HL-60/S4 treated with phorbol 12-myristate 13-acetate at 8.2 ng/mL for 4 days and 3 days (cell line): ENCODE results near the gene WASL.
"Not testable (repeated sequence)": the region's sequence is repeated elsewhere in the genome, so short reads cannot be mapped to it uniquely, and the experiment has no call there.

Source experiments
- in situ Hi-C: fragments of 300-500 bp; cut with MboI; formaldehyde crosslinking; loops from 2 replicates; pipeline ENCODE4 v1.15.0; 2022; ENCODE audit warnings: low sequenced_read_pairs

The WASL gene

DNA sequence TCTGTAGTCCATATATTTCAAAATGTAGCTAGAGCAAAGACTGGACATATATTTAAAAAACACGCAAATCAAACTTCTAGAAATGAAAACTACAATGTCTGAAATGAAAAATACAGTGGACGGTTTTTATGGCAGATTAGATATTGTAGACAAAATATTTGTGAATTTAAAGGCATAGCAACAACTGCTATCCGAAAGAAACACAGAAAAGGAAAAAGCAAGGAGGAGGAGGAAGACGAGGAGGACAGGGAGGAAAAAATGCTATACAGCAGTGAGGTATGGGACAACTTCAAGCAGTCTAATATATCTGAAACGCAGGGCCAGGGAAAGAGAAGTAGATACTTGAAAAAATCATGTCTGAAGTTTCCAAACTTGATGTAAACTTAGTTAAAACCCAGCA is 13.3 kb downstream of the WASL start:
- in situ Hi-C loops: no loop called here

- in situ Hi-C loops: no loop called here
These were observed 14.3 kb downstream of the WASL start for GRCh38 chr7:123734498-123734897.

GRCh38 chr7:123732413-123733091 is 16.3 kb downstream of the WASL start:
- in situ Hi-C loops: no loop called here

DNA sequence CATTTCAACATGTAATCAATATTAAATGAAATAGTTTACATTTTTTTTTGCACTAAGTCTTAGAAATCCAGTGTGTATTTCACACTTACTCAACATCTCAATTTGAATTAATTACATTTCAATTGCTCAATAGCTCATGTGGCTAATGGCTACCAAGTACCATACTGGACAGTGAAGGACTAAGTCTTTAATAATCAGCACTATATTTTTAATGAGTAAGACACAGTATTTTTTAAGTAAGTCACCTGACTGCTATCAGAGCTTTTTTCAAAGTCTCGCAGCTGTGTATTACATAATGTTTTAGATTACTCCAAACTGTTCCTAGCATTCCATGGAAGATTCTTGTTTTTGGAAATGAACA is 19.6 kb downstream of the WASL start:
- in situ Hi-C loops: no loop called here

- in situ Hi-C loops: no loop called here
These were observed 21.5 kb downstream of the WASL start for GRCh38 chr7:123727071-123727837.

DNA sequence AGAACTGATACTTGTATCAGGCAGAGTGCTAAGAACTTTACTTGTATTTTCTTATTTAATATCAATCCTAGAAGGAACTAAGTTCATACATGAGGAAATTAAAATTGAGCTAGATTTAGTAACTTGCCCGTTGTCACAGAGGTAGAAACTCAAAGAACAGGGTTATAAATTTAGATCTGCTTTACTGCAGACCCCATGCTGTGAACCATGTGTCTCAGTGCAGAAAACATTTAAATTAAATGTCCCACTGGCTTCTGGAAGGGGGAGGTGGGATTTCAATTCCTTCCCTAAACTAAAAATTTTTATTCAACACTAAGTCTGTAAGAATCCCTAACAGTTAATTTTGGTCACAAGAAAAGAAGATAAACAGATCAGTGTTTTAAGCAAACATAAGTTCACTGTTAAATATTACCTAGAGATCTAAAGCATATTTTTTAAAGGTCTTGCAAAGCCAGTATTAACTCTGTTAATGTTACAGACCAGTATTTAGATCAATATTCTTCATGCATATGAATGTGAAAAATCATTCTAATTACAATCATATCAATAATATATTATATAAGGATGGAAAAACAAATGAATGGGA is 23.1 kb downstream of the WASL start:
- in situ Hi-C loops: no loop called here

DNA sequence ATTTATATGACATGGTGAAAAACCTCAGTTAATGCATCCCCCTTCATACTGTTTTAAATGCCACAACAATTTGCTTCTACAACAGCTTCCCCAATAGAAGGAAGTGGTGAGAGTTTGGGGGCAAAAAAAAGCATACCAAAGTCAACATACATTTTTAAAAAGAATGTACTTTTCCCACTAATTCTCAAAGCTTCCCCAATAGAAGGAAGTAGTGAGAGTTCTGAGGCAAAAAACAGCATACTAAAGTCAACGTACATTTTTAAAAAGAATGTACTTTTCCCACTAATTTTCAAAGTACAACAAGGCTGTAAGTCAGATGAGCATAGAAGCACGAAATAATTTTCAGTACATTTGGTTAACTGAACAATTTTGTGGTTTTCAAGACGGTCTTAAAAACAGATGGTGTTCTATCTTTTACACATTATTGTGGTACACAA is 24.0 kb downstream of the WASL start:
- in situ Hi-C loops: no loop called here

DNA sequence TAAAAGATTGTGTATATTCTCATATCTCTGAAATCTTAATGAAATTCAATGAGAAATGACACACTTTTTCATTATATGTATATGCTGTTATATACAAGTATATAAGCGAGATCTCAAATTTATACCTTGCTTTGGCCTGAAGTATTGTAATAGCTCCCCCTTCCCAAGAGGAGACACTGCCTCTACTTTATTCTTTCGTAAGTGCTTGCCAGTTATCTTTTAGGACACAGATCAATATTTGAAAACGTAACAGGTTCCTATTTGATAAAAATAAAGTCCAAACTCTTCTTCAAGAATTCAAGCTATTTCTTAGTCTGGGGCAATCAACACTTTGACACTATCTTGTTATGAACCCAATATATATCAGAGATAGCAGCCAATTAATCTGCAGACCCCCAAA is 24.9 kb downstream of the WASL start:
- in situ Hi-C loops: no loop called here

DNA sequence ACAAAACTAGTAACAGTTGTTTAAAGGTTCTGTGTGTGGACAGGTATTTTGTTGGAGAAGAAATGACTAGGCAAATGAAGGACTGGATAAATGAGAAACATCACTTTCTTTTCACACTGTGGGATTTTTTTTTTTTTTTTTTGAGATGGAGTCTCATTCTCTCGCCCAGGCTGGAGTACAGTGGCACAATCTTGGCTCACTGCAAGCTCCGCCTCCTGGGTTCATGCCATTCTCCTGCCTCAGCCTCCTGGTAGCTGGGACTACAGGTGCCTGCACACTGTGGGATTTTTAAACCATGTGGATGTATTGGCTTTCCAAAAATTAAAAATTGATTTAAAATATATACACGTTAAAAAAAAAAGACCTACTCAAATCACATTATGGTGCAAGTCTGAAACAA is 28.3 kb downstream of the WASL start:
- in situ Hi-C loops: not testable (repeated sequence)

- in situ Hi-C loops: no loop called here
These were observed 29.5 kb downstream of the WASL start for GRCh38 chr7:123719197-123719721.

GRCh38 chr7:123718773-123719172 is 30.0 kb downstream of the WASL start:
- in situ Hi-C loops: no loop called here

GRCh38 chr7:123717689-123718088 is 31.1 kb downstream of the WASL start:
- in situ Hi-C loops: no loop called here

DNA sequence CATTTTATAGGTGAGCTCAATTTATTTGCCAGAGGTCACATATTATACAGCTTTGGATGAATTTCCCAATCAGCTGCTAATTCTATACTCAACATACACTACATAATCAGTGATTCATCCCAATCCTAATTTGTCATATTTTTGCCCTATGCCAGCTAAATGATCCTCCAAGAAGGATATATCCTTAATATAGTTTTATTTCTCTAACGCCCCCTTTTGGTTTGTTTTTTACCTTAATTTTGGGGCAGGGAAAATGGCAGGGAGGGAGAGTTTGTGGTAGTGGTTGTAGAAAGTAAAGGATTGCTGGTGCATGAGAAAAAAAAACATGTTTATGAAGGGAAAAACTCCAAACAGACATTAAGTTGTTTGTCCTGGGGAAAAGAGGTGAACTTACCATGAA is 31.9 kb downstream of the WASL start:
- in situ Hi-C loops: no loop called here

GRCh38 chr7:123715799-123716198 is 33.0 kb downstream of the WASL start:
- in situ Hi-C loops: no loop called here

DNA sequence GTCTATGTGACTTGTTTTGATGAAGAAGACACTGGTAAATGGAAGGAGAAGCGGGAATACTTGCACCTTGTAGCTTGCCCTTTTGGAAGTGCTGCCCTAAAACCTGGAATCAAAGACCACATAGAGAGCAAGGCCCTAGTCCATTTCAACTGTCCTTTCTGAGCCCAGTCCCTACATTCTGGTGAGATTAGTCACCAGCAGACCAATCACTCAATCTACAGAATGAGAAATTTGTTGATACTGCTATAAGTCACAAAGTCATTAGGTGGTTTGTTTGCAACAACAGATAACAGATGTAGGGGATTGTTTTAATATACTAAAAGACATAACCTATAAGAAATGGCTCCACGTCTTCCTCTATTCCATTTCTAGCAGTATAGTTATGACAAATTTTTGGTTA is 33.6 kb downstream of the WASL start:
- in situ Hi-C loops: no loop called here

DNA sequence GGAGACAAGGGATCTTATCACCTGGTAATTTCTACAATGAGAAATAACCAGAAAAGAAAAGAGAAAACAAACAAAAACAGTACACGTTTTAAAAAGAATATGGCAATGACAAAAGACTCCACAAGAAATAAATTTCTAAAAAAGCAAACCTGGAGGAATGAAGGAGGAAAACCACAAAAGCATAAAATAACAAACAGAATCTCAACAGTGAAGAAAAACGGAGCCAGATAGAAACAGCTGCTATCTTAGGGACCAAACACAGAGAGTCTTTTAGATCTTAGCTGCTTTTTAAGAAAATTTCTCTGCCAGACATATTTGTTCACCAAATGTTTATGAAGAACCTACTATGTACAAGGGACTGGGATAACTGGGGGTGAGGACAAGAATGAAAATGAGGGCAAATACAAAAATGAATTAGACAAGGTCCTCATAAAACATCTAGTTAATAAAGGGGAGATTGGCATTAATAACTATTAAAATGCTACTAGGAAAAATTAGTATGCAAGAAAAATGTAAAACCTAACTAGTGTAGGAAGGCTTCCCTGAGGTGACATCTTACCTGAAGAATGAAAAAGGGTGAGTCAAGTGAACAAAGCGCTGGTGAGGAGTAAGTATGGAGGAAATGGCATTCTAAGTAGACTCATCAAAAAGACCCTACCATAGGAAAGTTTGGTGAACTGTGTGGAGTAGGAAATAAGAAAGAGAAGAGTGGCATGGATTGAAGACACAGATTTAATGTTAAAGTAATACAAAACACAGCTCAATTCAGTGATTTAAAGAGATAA is 34.3 kb downstream of the WASL start:
- in situ Hi-C loops: no loop called here

DNA sequence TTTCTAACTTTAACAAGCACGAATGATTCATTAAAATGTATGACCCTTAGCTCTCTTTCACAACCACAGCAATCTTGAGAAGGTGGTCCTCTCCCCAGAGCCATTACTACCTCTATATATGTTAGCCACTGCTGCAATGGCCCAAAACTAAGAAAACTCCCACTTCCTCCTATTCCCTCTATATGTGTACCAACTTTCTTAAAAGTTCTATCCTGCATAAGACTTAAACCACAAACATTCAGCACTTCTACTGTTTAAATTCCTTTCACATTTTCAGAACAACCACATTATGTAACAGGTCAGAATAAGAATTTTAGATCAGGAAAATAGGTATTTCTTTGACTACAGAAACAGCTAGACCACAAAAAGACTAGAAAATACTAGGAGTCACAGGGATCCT is 36.2 kb downstream of the WASL start:
- in situ Hi-C loops: no loop called here

- in situ Hi-C loops: no loop called here
These were observed 36.9 kb downstream of the WASL start for GRCh38 chr7:123711832-123712293.

- in situ Hi-C loops: no loop called here
These were observed 38.1 kb downstream of the WASL start for GRCh38 chr7:123710683-123711082.

DNA sequence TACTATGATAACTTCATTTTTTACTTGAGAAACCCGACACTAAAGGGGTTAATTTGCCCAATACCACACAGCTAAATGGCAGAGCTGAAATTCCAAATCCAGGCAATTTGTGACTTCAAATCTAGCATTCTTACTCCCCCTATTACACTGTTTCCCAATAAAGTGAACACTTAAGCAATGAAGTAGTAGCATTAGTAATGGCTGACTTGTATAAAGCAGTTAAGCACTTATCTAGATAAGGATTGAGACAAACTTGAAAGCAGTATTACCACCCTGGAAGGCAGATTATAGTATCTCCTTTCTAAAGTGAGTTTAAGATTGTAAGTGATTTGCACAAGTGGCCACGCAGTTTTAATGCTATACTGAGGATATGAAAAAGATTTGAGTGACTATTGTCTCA is 39.3 kb downstream of the WASL start:
- in situ Hi-C loops: no loop called here
